Stimulated activated CD8-positive, alpha-beta memory T cell treated with anti-CD3 and anti-CD28 coated beads, Interleukin-12 subunit alpha, Interleukin-12 subunit beta, amount 100 ng/mL, for 24 hours (primary cell): ENCODE data around the gene ZNF22.

Experiments
- DNase-seq: peaks from one replicate; pipeline ENCODE4 v3.0.0-alpha.2; 2020; ENCODE audit errors: extremely low read depth

The ZNF22 gene

DNA sequence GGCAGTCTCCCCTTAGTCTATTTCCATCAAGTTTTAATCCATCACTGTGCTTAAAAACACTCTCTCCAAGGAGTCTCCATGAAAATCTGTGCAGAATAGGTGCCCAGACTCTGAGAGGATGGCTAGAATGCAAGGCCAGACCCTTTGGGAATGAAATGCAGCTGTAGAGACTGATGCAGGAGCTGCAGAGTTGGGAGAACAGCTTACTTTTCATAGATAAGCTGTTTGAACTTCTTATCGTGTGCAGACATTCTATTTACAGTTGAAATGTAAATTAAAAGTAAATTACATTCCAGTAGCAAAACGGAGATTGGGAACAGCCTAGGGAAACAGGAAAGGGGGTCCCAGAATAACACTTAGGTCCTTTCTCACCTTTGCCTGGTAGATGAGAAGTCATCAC is 14.9 kb downstream of the ZNF22 start:
- DNase-seq = no peak

DNA sequence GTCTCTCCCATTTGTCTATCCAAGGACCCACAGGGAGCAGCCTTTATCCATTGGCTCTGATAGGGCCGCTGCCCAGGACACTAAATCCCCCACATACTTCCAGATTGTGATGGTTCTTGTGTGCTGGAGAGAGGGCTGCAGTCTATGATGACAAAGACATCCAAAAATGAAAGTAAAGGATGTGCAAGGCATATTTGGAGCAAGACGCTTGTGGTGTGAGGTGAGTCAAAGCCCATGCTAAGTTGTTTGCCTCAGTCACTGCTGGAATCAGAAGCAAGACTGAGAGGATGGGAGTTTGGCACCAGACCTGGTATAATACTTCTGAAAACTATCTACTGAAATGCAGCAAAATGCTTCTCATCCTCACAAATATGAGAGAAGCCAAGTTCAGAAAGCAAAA is 22.7 kb downstream of the ZNF22 start:
- no peak for DNase-seq

DNA sequence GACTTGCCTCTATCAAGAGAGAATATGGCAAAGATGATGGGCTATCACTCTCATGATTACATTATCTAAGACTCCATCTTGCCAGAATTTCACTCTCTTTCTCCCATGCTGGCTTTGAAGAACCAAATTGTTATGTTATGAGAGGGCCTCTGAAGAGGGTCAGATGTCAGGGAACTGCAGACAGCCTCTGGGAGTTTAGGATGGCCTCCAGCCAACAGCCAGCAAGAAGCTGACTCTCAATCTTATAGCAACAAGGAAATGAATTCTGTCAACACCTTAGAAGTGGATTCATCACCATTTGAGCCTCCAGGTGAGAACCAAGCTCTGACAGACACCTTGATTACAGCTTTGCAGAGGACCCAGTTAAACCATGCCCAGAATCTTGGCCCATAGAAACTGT is 33.6 kb downstream of the ZNF22 start:
- no peak for DNase-seq

DNA sequence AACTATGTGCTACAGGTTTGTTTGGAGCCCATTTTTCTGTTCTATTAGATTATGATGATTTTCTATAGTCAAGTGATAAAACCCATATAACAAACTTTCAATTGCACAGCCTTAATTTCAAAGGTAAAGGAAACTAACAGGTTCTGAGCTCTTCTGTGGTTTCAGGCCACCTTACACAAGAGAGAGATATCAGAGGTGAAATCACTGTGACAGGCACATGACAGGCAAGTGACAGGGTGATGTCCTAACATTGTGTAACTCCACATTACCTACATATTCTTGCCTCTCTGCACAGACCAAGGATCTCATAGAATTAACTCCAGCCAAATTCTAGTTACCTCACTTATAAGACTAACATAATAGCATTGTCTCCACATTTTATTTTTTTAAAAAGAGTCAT is 35.0 kb downstream of the ZNF22 start:
- DNase-seq = no peak

DNA sequence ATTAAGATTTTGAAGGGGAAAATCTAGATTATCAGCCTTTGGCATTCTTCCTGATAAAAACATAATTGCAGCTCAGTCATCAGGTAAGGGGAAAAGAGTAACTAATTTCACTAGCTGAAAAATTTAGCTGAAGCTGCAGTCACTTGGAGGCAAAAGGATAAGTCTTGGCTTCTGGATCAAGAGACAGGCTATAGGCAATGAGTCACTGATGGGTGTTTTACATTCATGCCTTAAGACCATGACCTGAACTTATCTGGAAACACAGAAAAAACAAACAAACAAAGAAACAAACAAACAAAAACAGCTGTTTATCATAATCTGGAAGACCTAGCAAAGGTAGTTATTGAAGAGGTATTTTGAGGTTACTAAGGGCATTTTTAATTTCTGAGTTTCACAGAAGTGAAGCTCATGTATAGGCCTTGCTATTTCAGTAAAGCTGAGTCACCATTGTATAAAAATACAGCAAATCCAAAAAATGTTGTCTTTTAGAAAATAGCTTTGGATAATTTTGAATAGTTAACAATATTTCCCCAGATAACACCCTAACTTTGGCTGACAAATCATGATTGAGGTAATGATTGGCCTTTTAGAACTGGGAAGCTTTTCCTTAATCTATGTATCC is 40.3 kb downstream of the ZNF22 start:
- no peak for DNase-seq

DNA sequence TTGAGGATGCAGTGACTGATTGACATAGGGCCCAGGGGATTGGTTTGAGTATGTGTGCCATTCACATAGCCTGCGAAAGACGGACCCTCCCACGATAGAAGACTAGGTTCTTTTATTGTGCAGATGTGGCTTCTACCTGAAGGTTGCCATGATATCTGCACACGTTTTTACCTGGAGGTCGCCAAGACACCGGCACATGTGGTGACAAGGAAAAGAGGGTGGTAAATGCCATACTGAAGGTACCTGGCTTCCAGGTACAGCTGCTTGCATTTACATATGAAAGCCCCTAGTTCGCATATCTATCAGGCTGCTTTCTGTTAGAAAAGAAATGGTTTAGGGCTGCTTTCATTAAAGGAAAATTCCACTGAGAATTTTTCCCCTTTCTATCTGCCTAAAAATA is 43.6 kb downstream of the ZNF22 start:
- DNase-seq = no peak

DNA sequence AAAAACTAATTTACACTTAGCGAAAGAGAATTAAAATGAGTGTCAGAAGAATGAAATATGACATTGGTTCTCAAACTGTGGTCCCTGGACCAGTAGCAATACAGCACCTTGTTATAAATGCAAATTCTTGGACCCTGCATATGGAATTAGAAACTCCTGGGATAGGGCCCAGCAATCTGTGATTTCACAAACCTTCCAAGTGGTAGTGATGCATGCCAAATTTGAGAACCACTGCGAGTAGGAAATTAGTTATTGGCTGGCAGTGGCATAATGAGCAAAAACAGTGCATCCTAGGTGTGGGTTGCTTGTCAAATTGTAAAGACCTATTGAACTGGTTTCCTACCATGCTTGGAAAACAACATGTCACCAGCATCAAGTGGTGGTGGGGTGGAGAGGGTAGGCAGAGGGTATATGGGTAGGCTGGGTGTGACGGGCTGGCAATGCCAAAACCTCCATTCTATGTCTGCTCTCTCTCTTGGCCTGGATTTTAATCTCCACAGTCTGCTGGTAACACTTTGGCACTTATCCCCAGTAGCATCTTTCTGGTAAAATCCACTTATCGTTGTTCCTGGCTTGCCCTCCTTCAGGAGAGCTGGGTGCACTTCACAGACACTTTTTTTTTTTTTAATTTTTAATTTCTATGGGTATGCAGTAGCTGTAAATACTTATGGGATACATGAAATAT is 50.0 kb downstream of the ZNF22 start:
- no peak for DNase-seq

DNA sequence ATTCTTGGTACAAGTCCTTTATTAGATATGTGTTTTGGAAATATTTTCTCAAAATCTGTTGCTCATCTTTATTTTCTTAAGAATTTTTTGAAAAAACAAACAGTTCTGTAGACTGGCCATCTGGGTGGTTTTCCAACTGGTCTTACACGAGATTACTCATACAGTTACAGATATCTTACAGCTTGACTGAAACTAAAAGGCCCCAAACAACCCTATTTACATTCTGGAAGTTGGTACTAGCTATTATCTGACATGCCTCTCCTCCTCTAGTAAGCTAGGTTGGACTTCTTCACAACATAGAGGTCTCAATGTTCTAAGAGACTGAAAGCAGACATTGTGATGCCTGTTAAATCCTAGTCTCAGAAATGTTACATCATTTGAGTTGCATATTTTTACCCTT is 52.0 kb downstream of the ZNF22 start:
- no peak for DNase-seq

DNA sequence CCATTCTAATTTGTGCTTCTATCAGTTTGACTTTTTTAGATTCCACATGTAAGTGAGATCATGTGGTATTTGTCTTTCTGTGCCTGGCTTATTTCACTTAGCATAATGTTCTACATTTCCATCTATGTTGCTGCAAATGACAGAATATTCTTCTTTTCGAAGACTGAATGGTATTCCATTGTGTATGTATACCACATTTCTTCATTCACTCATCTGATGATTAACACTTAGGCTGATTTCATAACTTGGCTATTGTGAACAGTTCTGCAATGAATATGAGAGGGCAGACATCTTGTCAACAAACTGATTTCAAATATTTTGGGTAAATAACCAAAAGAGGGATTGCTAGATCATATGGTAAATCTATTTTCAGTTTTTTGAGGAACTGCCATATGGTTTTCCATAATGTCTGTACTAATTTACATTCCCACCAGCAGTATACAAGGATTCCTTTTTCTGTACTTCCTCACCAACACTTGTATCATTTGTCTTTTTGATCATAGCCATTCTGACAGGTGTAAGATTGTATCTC is 52.9 kb downstream of the ZNF22 start:
- DNase-seq = no peak
